Measurements from ENCODE around the gene PHF19.
A peak's percentile ranks its signal among the peaks of the same experiment; 100 is the strongest.

Gene PHF19

DNA sequence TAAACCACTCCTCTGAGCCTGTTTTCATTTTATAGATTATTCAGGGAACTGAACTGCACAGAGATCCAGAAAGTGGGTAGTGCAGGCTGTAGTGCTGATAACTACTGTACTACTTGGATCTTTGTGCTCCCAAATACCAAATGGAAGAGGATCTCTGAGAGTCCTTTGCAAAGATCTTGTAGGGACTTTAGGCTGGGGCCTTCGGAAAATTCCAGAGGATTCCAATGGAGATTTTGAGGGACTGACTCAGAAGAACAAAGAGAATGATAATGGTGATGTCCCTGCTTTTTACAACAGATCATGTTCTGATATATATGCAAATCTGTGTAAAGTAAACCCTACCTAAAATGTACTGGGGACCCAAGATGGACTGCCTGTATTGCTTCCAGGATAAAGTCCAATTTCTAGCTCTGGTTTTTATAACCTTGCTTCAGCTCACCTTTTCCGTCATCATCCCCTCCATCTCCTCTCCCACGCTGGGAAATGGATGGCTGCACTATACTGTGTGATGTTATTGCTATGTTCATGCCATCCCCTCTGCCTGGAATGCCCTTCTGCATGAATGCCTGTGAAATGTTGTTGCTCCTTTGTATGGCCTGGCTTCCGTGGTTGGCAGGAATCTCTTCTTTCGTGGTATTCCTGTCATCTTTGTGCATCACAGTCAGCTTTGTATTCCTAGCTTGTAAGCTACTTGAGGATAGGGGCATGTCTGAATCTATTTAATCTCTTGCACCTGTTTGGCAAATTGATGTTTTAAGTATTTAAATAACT is 24.6 kb downstream of the PHF19 start:
- DNase-seq: no peak

DNA sequence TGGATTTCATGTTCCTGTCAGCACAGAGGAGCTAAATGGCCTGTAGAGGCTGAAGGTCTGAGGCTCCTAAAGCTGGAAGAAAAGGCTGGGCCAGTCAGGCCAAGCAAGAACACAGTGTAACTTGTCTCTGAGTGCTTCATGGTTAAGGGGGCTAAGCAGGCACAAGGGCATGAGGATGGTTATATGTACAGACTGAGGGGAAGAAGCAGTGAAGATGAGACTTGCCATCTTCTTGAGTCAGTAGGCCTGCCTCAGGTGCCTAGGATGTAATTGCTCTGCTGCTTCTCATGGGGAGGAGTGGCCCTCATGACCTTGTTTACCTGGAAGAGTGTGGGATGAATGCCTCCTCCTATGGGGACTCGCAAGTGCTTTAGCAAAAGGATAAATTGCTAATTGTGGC is 25.5 kb downstream of the PHF19 start:
- no peak for DNase-seq

DNA sequence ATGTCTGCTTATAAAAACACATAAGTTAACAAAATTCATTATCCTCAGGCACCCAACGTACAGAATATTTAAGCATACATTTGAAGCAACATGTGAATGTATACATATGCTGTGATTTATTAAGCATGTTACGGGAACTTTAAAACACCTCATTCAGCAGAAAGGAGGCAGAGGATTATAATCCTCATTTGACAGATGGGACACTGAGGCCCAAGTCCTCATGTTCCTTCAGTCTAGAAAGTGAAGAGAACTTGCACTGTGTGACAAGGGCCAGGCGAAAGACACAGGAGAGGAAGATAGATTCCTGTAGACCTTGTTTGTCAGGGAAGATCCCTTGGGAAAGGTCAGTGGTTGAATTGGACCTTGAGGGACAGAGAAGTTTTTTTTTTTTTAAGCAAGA is 26.7 kb downstream of the PHF19 start:
- no peak for DNase-seq

DNA sequence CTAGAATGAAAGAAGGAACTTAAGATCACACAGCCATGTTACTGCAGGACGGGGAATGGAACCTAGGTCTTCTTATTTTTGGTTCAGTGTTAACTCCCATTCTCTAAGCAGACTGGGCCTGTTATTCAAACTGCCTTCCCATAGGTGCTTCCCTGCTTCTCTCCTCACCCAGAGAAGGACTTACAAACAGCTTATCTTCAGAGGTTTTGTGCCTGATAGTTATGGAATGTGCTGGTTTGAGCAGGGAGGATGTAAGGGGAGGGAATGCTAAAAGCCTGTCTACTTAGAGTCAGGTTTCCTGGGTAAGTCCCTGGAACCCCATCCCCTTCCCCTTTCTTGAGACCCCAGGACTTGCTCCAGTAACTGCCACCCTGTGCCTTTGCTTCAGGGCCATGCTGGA is 30.1 kb downstream of the PHF19 start:
- no peak for DNase-seq

DNA sequence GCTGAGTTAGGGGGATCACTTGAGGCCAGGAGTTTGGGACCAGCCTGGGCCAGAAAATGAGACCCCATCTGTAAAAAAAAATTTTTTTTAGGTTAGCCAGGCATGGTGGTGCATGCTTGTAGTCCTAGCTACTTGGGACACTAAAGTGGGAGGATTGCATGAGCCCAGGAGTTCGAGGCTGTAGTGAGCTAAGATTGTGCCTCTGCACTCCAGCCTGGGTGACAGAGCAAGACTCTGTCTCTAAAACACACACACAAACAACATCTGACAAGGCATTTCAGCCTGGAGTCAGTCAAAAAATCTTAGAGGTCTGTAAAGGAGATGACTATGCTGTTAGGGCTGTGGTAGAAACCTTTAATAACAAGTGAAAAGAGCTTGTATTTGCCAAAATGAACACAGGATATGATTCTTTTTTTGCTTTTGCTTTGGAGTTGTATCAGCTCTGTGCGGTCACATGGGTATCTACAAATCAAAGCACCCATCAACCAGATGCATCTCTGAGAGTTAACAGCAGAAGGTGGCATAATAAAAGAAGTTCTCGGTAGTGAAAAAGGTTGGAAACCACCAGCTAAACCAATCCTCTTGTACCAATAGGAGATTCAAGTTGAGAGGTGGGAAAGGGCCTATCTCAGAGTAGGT is 30.6 kb downstream of the PHF19 start:
- no peak for DNase-seq

DNA sequence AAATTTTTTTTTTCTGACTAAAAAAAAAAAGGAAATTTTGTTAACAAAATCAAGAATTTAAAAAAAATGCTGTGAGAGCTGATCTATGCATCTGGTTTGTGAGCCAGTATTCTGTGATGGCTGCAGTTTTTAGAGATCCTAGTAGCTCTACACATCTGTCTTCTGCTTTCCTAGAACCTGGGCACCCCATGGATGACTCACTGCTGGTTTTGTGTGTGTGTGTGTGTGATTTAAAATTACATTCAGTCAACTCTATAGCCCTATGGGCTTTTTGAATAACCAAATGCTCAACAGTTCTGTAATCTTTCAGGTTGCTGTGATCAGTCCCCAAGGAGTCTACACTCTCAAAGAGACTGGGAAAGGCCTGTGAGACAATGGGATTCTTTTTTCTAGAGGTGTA is 31.7 kb downstream of the PHF19 start:
- DNase-seq: no peak

DNA sequence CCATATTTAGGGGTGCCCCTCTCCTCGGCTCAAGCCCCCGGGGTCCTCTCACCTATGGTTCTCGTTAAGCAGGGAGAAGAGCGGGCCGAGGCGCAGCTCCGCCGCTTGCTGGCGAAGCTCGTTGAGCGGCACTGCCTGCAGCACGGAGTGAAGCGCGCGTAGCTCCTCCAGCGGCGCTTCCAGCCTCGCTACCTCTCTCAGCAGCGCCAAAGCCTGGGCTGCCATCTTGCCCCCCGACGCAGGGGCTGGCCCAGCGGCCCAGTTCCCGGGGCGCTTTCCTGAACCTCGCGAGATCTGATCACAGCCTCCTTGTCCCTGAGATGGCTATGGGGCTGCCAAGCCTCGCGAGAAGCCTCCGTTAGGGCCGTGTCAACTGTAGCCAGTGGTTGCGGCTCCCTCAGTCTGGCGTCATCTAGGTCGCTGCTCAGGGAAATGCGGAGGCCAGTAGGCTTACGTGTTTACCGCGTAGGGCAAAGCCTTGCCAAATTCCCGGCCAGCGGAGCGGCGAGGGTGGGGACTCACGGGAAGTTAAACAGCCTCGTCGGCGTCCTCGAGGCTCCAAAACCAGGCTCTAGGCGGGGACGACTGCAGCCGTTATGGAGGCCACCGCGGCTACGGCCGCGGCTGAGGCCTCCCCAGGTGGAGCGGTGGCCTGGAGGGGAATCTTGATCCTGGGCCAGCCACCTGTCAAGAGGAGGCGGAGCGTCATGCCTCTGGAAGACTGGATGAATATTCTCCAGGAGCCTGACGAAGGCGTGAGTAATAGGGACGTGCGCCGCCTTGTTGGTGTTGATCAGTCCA is 34.1 kb downstream of the PHF19 start, which contains the start of gene PSMD5:
PSMD5 (minus strand) TSS at position 238 of the 801 bp plus-strand sequence; CDS start at position 225, 13 bp downstream.
- DNase-seq: peak; percentile 82

DNA sequence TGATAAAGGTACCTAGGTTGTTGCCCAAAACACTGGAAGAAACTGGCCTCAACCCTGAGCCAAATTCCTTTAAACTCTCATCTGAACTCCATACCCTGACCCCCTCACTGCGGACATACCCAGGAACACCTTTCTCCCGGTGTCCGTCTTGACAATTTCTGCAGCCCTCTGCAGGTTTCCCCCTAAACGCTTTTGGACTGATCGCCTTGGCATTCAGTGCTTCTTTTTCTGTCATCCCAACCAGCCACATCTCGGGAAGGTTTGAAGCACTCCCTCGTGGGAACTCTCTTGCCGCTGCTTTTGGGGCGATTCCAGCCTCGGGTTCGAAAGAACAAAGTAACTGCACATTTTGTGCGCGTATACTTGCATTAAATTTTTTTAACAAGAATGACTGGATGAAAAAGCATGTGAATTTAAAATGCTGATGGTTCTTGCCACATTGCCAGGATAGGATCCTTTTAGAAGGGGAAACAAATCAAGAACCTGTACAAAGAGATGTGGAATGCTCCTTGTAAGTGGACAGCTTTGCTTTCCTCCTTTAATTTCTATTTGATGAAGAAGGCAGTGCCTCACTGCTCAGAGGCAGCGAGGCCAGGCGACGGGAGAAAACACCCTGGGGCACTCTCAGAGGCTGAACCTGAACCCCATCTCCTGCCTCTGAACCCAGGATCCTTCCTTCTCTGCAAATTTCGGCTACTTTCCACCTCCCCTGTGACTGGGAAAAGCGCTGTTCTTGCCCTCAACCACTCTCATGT is 34.9 kb downstream of the PHF19 start:
- DNase-seq: no peak

DNA sequence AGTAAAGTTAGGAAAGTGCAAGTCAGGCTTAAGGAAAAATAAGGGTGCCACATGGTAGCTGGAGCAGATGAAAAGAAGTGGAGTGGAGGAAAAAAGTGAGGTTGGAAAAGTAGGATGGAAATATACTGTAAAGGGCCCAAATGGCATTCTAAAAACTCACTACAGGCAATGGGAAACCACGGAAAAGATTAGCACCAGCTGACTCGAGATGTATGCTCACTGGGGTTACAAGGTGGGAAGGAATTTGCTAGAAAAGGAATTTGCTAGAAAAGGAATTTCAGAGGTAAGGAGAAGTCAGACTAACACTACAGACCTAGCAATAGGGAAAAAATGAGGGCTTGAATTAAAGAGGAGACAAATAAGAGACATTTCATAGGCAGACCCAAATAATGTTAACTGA is 37.8 kb downstream of the PHF19 start:
- DNase-seq: no peak

DNA sequence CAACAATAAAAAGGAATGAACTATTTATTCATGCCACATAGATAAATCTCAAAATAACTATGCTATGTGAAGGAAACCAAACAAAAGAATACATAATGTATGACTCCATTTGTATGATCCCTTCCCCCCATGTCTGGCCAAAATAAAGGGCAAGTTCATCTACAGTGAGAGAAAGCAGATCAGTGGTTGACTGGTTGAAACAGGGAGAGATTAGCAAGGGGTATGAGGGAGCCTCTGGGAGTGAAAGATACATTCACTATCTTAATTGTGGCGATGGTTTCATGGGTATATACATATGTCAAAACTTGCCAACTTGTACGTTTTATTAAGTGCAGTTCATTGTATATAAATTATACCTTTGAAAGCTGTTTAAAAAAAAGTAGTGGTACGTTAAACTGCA is 39.1 kb downstream of the PHF19 start:
- DNase-seq: no peak

DNA sequence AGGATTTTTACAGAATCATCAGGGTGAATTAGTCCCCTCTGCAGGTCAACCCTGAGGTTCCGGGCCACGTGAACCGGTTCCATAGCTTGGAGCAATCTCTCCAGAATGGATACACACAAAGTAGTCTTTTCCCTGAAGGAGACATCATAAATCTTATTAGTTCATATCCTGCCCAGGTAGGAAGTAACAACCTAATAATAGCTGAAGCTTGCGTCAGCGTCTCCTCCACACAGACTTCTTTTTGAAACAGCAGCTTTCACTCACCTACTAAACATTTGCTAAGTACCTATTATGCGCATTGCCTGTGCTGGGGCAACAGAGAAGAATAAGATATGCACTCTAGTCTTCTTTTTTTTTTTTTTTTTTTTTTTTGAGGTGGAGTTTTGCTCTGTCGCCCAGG is 43.7 kb downstream of the PHF19 start:
- DNase-seq: no peak

DNA sequence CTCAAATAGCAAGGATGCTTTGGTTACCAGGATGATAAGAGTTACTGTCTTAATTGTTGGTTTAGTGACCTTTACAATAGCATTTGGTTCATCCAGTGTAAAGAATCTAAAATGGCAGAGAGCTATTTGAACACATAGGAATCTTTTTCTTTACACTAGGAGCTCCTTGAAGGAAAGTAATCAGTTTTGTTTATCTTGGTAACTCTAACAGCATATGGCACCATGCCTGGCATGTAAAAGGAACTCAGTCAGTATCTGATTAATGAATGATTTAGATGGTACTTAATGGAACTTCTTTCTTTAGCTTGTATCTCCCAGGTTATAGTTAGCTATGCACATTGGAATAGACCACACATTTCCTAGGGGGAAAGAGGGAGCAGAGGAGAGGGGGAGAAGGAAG is 44.2 kb downstream of the PHF19 start:
- no peak for DNase-seq

DNA sequence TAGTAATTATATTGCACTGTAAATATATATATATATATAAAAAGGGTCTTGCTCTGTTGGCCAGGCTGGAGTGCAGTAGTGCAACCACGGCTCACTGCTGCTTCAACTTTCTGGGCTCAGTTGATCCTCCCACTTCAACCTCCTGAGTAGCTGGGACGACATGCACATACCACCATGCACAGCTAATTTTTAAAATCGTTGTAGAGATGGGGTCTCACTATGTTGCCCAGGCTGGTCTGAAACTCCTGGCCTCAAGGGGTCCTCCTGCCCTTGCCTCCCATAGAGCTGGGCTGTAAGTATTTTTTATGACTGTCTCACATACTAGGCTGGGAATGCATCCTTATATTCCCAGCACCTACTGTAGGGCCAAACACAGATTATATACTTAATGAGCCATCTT is 46.1 kb downstream of the PHF19 start:
- no peak for DNase-seq

DNA sequence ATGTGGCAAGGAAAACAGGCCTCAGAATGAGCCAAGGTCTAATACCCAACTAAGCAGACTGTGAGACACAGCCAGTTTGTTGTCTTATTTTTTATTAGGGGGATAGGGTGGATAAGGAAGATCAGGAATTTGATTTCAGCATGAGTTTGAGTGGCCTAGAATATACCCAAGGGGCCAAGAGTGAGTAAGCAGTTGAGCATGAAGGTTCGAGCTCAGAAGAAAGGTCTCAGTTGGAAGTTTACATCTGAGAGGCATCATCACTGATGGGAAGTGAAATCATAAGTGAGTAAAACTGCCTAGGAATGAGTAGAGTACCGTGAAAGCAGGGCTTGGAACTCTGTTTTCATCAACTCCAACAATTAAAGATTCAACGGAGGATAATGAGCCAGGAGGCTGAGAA is 46.8 kb downstream of the PHF19 start:
- DNase-seq: no peak

DNA sequence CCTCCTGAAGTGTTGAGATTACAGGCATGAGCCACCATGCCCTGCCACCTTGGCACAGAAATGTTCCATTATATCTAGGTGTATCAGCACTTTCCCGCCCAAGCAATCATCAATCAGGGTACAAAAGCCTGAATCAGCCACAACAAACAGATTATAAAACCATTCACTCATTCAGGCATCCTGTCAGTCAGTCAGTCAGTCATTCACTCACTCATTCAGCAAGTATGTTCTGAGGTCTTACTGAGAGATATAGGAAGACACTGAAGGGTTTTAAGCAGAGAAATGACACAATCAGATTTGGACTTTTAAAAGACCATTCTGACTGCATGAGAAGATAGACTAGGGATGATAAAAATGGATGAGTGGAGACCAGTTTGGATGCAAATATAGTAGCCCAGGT is 47.3 kb downstream of the PHF19 start:
- no peak for DNase-seq

DNA sequence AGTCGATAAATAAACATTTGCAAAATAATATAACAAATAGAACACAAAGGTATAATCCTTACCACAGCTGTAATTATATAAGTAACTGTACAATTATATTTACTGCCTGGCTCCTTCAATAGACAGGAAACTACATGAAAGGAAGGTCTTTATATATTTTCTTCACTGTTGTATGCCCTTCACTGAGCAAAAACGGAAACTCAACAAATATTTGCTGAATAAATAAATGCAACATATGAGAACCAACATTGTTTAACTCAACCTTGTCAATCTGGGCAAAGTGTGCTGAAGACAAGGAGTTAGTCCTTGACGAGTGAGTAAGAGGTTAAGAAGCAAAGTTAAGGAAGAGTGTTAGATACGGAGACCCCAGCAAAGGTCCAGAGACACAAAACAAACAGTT is 56.9 kb downstream of the PHF19 start:
- DNase-seq: no peak

DNA sequence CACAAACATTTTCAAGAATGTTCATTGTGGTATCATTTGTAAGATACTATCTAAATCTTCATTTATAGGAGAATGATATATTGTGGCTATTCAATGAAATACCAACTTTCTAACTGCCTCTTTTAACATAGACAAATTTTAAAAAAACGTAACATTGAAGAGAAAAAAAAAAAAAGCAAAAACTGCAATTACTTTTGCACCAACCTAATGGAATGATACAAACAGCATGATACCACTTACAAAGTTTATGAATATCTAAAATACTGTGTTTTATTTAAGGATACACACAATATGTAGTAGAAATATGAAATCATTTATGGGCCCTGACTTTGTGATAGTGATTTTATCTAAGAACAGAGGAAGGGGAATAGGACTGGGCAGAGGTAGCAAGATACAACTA is 58.4 kb downstream of the PHF19 start:
- no peak for DNase-seq

DNA sequence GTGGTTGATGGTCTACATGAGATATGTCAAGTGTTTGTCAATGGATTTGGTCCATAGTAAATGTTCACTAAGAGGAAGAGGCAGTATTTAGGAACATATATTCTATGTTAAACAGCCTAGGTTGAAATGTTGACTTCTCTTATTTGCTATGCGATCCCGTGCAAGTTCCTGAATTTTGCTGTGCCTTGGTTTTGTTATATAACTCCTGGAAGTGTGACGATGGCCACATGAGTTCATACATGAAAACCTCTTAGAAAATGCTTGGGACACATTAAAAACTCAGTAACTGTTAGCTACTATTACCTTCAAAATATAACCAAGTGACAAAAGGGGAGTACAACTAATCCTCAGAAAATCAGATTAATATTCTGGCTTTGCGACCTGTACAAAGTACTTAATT is 61.9 kb downstream of the PHF19 start:
- no peak for DNase-seq

DNA sequence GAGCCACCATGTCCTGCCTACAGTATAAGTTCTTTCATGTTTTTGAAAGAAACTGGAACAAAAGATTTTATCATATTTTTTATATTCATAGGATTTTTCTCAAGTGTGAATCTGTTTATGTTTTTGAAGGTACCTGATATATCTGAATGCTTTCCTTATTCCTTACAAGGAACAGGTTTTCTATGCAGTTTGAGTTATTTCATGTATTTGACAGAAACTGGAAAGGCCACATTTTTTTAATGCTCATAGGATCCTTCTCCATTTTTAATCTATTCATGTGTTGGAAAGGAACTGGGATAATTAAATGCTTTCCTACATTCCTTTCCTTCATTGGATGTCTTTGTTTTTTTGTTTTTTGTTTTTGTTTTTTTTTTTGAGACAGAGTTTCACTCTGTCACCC is 68.1 kb downstream of the PHF19 start:
- no peak for DNase-seq

DNA sequence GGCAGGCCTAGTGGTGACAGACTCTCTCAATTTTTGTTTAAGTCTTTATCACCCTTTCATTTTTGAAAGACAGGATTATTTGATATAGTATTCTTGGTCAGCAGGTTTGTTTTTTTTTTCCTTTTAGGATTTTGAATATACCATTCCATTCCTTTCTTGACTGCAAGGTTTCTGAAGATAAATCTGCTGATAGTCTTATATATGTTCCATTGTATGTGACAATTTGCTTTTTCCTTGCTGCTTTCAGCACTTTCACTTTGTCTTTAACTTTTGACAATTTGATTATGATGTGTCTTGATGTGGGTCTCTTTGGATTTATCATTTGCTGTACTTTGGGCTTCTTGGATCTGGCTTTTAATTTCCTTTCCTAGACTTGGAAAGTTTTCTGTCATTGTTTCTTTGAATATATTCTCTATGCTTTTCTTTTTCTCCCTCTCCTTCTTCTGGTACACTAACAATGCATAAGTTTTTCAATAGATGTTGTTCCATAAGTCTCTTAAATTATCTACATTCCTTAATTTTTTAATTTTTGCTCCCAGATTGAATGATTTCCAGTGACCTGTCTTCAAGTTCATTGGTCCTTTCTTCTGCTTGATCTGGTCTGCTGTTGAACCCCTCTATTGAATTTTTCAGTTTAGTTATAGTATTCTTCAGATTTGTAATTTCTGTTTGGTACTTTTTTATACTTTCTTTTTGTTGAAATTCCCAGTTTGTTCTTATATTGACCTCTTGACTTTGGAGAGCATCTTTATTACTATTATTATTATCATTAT is 69.2 kb downstream of the PHF19 start:
- no peak for DNase-seq
